Measurements from ENCODE around the gene NTF3. TPM values are rescaled to one million over a fixed set of nuclear protein-coding genes. Genes with fewer than 3 reads are reported as not detected.

NTF3 gene
- polyA plus RNA-seq, 1 of the 3 experiments (the other 2 are of a cell fraction) = not detected

DNA sequence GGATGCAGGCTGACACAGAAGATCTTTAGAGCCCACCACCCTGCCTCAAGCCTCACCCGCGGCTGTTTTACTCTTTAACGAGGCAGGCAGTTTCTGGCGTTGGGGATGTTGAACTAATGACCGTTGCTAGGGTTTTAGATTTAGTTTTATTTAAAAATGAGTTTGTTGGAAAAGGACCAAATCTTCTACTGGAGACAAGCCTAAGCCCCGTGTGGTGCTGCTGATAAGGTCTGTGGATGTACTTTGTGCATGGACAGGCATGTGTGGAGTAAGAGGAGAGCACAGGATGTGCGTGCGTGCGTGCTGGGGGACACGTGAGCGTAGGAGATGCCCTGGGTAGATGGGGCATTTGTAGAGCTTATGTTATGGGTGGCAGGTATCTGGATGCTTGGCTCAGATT, 5.7 kb downstream of the NTF3 start:
- Histone ChIP-seq H3K79me2 (ENCODE audit: insufficient read depth) (no peaks in the 10 kb centered on the region), H3K4me1 (ENCODE audit: control insufficient read depth in 1 of 2, insufficient read depth in 2 of 2, low read depth in 1 of 2, low read length in 1 of 2) (no peaks in the 10 kb centered on the region; a peak in 1 of 4 replicates), H3K9ac (no peak overlapping the region), H3K9me3 (no peaks in the 10 kb centered on the region), H3K27ac (ENCODE audit: low read depth in 2 of 2, low read length in 1 of 2) (no peak overlapping the region), H3K36me3 (replicated peaks in 1 of 2; ENCODE audit: control insufficient read depth in 1 of 2, insufficient read depth in 2 of 2, low read length in 1 of 2) (no peaks in the 10 kb centered on the region), H3K4me2 (no peak overlapping the region), H2AFZ (ENCODE audit: low read depth) (no peak overlapping the region), H3K4me3 (ENCODE audit: low read depth in 2 of 2, low read length in 1 of 2) (no peak overlapping the region), H3F3A (replicated peaks; ENCODE audit: insufficient read depth) (no peaks in the 10 kb centered on the region), H4K20me1 (ENCODE audit: insufficient read depth) (no peaks in the 10 kb centered on the region), H3K27me3 (ENCODE audit: insufficient read depth) (peaks cover 94% of the 10 kb centered on the region), H3K9me2 (no peaks in the 10 kb centered on the region)
- DNase-seq = no peak
- POLR2A ChIA-PET = no interaction called here
- WGBS (ENCODE audit: low lambda C conversion rate) = 6% methylated on average over 11 of the region's 11 CpGs
- CTCF ChIA-PET = interaction anchor here (1.2 kb wide), 1 partner anchor 10 kb away, joined by 6 read pairs; no protein-coding TSS in a partner anchor
- TF ChIP-seq JUND (IDR thresholded peaks at IDR 0.05) (no peak), FOXM1 (IDR thresholded peaks at IDR 0.05; ENCODE audit: low read depth) (no peak), USF2 (IDR thresholded peaks at IDR 0.05; ENCODE audit: borderline replicate concordance, low read depth, low read length) (no peak), USF1 (IDR thresholded peaks at IDR 0.05; ENCODE audit: borderline replicate concordance, low read depth) (no peak), TAF1 (IDR thresholded peaks at IDR 0.05; ENCODE audit: borderline replicate concordance, low read depth, low read length) (no peak), POLR2AphosphoS5 (IDR thresholded peaks at IDR 0.05; ENCODE audit: low read depth, low read length) (no peak), RFX5 (IDR thresholded peaks at IDR 0.05; ENCODE audit: low read length) (no peak), MEF2A (IDR thresholded peaks at IDR 0.05; ENCODE audit: borderline replicate concordance, low read depth) (no peak), FOXJ3 (CRISPR knock-in tag; IDR thresholded peaks at IDR 0.05) (no peak), EP300 (IDR thresholded peaks at IDR 0.05; ENCODE audit: borderline replicate concordance in 1 of 2, low read depth in 1 of 2, low read length in 1 of 2) (no peak), CHD2 (IDR thresholded peaks at IDR 0.05; ENCODE audit: low read length, partially characterized antibody) (no peak)

DNA sequence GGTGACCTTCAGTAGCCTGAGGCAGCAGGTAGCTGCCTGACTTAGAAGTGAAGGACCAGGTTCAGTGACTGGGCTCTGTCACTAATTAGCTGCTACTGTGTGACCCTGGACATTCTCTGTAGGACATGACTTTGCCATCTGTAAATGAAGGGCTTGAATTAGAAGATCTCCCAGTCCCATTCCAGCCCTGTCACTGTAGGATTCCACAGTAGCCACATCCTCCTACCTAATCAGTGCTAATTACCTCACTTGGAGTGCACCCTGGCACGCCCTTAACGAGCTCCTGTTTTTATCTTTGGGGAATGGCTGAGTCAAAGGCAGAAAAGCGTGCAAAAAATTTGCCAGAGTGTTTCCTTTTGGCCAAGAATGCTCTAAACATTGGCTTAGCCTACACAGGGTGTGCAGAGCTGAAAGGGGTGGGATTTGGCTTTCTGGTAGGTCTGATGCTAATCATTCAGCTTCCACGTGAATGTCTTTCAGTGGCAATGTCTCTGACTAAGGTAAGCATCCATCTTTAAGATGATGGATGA, 6.8 kb downstream of the NTF3 start:
- Histone ChIP-seq H3K9me2 (no peaks in the 10 kb centered on the region), H3K27me3 (ENCODE audit: insufficient read depth) (peaks cover 94% of the 10 kb centered on the region), H3K36me3 (replicated peaks in 1 of 2; ENCODE audit: control insufficient read depth in 1 of 2, insufficient read depth in 2 of 2, low read length in 1 of 2) (no peaks in the 10 kb centered on the region), H3K9me3 (no peaks in the 10 kb centered on the region), H3K27ac (ENCODE audit: low read depth in 2 of 2, low read length in 1 of 2) (no peak overlapping the region), H3K9ac (no peak overlapping the region), H2AFZ (ENCODE audit: low read depth) (no peak overlapping the region), H3K4me2 (no peak overlapping the region), H3K4me1 (ENCODE audit: control insufficient read depth in 1 of 2, insufficient read depth in 2 of 2, low read depth in 1 of 2, low read length in 1 of 2) (no peaks in the 10 kb centered on the region; a peak in 1 of 4 replicates), H4K20me1 (ENCODE audit: insufficient read depth) (no peaks in the 10 kb centered on the region), H3F3A (replicated peaks; ENCODE audit: insufficient read depth) (no peaks in the 10 kb centered on the region), H3K4me3 (ENCODE audit: low read depth in 2 of 2, low read length in 1 of 2) (no peak overlapping the region), H3K79me2 (ENCODE audit: insufficient read depth) (no peaks in the 10 kb centered on the region)
- POLR2A ChIA-PET = no interaction called here
- 0% methylated on average over 4 of the region's 4 CpGs for WGBS (ENCODE audit: low lambda C conversion rate)
- CTCF ChIA-PET = interaction anchor here (0.9 to 1.3 kb wide), 3 partner anchors 11 to 266 kb away, joined by 3 to 6 read pairs (median 3); no protein-coding TSS in a partner anchor
- DNase-seq = no peak
- no peak for TF ChIP-seq TEAD4 (IDR thresholded peaks at IDR 0.05; ENCODE audit: borderline replicate concordance, insufficient read depth)
- TF ChIP-seq CHD2 (IDR thresholded peaks at IDR 0.05; ENCODE audit: low read length, partially characterized antibody) = no peak
- TF ChIP-seq MEF2A (IDR thresholded peaks at IDR 0.05; ENCODE audit: borderline replicate concordance, low read depth) = no peak
- TF ChIP-seq EZH2phosphoT487 (IDR thresholded peaks at IDR 0.05; ENCODE audit: borderline replicate concordance, low read depth) = no peak
- no peak for TF ChIP-seq POLR2AphosphoS5 (IDR thresholded peaks at IDR 0.05; ENCODE audit: low read depth, low read length)
- TF ChIP-seq, protein P1, sequence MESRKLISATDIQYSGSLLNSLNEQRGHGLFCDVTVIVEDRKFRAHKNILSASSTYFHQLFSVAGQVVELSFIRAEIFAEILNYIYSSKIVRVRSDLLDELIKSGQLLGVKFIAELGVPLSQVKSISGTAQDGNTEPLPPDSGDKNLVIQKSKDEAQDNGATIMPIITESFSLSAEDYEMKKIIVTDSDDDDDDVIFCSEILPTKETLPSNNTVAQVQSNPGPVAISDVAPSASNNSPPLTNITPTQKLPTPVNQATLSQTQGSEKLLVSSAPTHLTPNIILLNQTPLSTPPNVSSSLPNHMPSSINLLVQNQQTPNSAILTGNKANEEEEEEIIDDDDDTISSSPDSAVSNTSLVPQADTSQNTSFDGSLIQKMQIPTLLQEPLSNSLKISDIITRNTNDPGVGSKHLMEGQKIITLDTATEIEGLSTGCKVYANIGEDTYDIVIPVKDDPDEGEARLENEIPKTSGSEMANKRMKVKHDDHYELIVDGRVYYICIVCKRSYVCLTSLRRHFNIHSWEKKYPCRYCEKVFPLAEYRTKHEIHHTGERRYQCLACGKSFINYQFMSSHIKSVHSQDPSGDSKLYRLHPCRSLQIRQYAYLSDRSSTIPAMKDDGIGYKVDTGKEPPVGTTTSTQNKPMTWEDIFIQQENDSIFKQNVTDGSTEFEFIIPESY (IDR thresholded peaks at IDR 0.05; ENCODE audit: borderline replicate concordance, low read depth) = no peak
- no peak for TF ChIP-seq FOSL2 (IDR thresholded peaks at IDR 0.05; ENCODE audit: borderline replicate concordance, low read depth)
- TF ChIP-seq TCF12 (IDR thresholded peaks at IDR 0.05) = no peak
